ENCODE measurements around the gene PRR16. TPM values are rescaled to one million over a fixed set of nuclear protein-coding genes. Genes with fewer than 3 reads are reported as not detected.
A peak's percentile ranks its signal among the peaks of the same experiment; 100 is the strongest.

PRR16 gene
- total RNA-seq, 1 experiment from 2014 or later = 0.42 TPM

DNA sequence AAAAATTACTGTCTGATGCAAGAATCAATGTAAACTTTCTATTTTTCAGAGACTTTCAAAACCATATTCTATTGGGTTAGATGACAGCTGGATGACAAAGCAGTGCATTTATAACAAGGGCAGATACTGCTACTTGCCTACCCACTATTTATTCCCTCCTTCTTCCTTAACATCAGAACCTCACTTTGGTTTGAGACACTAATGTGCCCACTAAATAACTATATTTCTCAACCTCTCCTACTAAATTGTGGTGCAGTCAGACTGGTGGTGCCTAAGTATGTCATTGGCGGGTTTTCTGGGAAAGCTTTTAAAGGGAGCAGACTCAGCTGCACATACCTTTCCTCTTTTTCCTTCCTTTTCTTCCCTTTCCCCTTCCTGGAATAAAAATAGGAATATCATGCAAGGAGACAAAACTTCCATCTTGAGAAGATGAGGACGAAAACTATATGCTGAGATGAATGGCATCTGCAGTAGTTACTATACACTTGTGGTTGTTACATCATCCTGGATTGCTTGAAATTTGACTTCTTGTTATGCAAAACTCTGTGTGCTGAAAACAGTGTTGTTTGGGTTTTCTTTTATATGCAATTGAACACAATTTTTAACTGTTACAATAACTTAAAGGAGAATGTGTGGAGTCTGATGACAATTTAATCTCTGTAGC lies 43.8 kb downstream of the PRR16 start:
- Mint-ChIP-seq H3K4me3 (no peak overlapping the region), H3K27ac (0 out of 2 replicates have a peak overlapping the region, but pooled peaks have one; percentile 10), H3K9me3 (peaks cover 4% of the 10 kb centered on the region), H3K4me1 (peaks cover 50% of the 10 kb centered on the region), H3K36me3 (peaks cover 2% of the 10 kb centered on the region; the same call in 1 of the 2 replicates), H3K27me3 (ENCODE audit: low read depth) (no peaks in the 10 kb centered on the region)
- DNase-seq (ENCODE audit: low spot score) (no peak), ATAC-seq (no peak)
- POLR2A ChIA-PET = no interaction called here
- TF ChIP-seq ATF3 (CRISPR knock-in tag; conservative IDR thresholded peaks at IDR 0.05) (no peak), E2F1 (CRISPR knock-in tag; IDR thresholded peaks at IDR 0.05) (no peak), NR3C1 (CRISPR knock-in tag; conservative IDR thresholded peaks at IDR 0.05; ENCODE audit: low read depth) (no peak), FOXK1 (CRISPR knock-in tag; IDR thresholded peaks at IDR 0.05) (no peak), TCF7 (CRISPR knock-in tag; IDR thresholded peaks at IDR 0.05; ENCODE audit: low read depth) (no peak), ZNF396 (CRISPR knock-in tag; IDR thresholded peaks at IDR 0.05; ENCODE audit: borderline replicate concordance) (no peak), NFYB (CRISPR knock-in tag; conservative IDR thresholded peaks at IDR 0.05; ENCODE audit: low read depth) (no peak), ZNF232 (CRISPR knock-in tag; IDR thresholded peaks at IDR 0.05) (no peak), HMGA2 (CRISPR knock-in tag; IDR thresholded peaks at IDR 0.05) (no peak), IRF1 (CRISPR knock-in tag; IDR thresholded peaks at IDR 0.05) (no peak), USF1 (CRISPR knock-in tag; IDR thresholded peaks at IDR 0.05) (no peak), ZNF138 (CRISPR knock-in tag; conservative IDR thresholded peaks at IDR 0.05) (no peak), TEAD4 (CRISPR knock-in tag; IDR thresholded peaks at IDR 0.05) (no peak), ZNF423 (CRISPR knock-in tag; IDR thresholded peaks at IDR 0.05) (no peak)
- TF ChIP-seq, protein P1, sequence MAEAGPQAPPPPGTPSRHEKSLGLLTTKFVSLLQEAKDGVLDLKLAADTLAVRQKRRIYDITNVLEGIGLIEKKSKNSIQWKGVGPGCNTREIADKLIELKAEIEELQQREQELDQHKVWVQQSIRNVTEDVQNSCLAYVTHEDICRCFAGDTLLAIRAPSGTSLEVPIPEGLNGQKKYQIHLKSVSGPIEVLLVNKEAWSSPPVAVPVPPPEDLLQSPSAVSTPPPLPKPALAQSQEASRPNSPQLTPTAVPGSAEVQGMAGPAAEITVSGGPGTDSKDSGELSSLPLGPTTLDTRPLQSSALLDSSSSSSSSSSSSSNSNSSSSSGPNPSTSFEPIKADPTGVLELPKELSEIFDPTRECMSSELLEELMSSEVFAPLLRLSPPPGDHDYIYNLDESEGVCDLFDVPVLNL (CRISPR knock-in tag; IDR thresholded peaks at IDR 0.05; ENCODE audit: borderline replicate concordance, low read depth) = no peak
- TF ChIP-seq, protein P2, sequence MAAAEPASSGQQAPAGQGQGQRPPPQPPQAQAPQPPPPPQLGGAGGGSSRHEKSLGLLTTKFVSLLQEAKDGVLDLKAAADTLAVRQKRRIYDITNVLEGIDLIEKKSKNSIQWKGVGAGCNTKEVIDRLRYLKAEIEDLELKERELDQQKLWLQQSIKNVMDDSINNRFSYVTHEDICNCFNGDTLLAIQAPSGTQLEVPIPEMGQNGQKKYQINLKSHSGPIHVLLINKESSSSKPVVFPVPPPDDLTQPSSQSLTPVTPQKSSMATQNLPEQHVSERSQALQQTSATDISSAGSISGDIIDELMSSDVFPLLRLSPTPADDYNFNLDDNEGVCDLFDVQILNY (CRISPR knock-in tag; IDR thresholded peaks at IDR 0.05) = no peak
- TF ChIP-seq, protein P3, sequence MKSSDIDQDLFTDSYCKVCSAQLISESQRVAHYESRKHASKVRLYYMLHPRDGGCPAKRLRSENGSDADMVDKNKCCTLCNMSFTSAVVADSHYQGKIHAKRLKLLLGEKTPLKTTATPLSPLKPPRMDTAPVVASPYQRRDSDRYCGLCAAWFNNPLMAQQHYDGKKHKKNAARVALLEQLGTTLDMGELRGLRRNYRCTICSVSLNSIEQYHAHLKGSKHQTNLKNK (CRISPR knock-in tag; IDR thresholded peaks at IDR 0.05) = no peak
- TF ChIP-seq, protein P4, sequence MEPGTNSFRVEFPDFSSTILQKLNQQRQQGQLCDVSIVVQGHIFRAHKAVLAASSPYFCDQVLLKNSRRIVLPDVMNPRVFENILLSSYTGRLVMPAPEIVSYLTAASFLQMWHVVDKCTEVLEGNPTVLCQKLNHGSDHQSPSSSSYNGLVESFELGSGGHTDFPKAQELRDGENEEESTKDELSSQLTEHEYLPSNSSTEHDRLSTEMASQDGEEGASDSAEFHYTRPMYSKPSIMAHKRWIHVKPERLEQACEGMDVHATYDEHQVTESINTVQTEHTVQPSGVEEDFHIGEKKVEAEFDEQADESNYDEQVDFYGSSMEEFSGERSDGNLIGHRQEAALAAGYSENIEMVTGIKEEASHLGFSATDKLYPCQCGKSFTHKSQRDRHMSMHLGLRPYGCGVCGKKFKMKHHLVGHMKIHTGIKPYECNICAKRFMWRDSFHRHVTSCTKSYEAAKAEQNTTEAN (CRISPR knock-in tag; IDR thresholded peaks at IDR 0.05) = no peak
- CTCF ChIA-PET = no interaction called here

- ATAC-seq (no peak), DNase-seq (ENCODE audit: low spot score) (no peak)
- peaks cover 55% of the 10 kb centered on the region for H3K4me1 Mint-ChIP-seq
- peaks cover 3% of the 10 kb centered on the region for H3K9me3 Mint-ChIP-seq
- H3K36me3 Mint-ChIP-seq = peaks cover 1% of the 10 kb centered on the region; the same call in 1 of the 2 replicates
- H3K4me3 Mint-ChIP-seq = no peak overlapping the region
- no peaks in the 10 kb centered on the region for H3K27me3 Mint-ChIP-seq (ENCODE audit: low read depth)
- ChIA-PET CTCF (no interaction called here), POLR2A (no interaction called here)
- peak overlapping the region; percentile 22; the same call in 1 of the 2 replicates for H3K27ac Mint-ChIP-seq
- no peak for TF ChIP-seq STAT6 (CRISPR knock-in tag; conservative IDR thresholded peaks at IDR 0.05; ENCODE audit: low read depth)
- no peak for TF ChIP-seq NR3C1 (CRISPR knock-in tag; conservative IDR thresholded peaks at IDR 0.05; ENCODE audit: low read depth)
- TF ChIP-seq, protein P1 (CRISPR knock-in tag; IDR thresholded peaks at IDR 0.05; ENCODE audit: borderline replicate concordance, low read depth) = no peak
- no peak for TF ChIP-seq ETV6 (CRISPR knock-in tag; IDR thresholded peaks at IDR 0.05)
- TF ChIP-seq CBFB (CRISPR knock-in tag; IDR thresholded peaks at IDR 0.05; ENCODE audit: low read depth) = no peak
- TF ChIP-seq, protein P5, sequence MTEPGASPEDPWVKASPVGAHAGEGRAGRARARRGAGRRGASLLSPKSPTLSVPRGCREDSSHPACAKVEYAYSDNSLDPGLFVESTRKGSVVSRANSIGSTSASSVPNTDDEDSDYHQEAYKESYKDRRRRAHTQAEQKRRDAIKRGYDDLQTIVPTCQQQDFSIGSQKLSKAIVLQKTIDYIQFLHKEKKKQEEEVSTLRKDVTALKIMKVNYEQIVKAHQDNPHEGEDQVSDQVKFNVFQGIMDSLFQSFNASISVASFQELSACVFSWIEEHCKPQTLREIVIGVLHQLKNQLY (CRISPR knock-in tag; IDR thresholded peaks at IDR 0.05) = no peak
Observed at GRCh38 chr5:120509053-120509452, 45.0 kb downstream of the PRR16 start.

Data from WTC11 (cell line).